ENCODE results near the gene LY6G6C. TPM values are rescaled to one million over a fixed set of nuclear protein-coding genes. Genes with fewer than 3 reads are reported as not detected.
A peak's percentile ranks its signal among the peaks of the same experiment; 100 is the strongest.

The LY6G6C gene
- total and polyA plus RNA-seq, 2 of the 13 experiments (the other 11 are each of a cell fraction or from before 2014, with no cell fraction given) = 0.15 TPM; not detected in 1

GRCh38 chr6:31764198-31764597 lies 42.7 kb upstream of the LY6G6C start (continued):
- TF ChIP-seq ZNF883 (CRISPR knock-in tag; IDR thresholded peaks at IDR 0.05; ENCODE audit: not compliant biosample characterization) (no peak), AGO1 (IDR thresholded peaks at IDR 0.05; ENCODE audit: low read depth, low read length, poor library complexity, severe bottlenecking) (no peak), ATF1 (CRISPR knock-in tag; IDR thresholded peaks at IDR 0.05) (no peak), ZFP41 (CRISPR knock-in tag; IDR thresholded peaks at IDR 0.05; ENCODE audit: borderline replicate concordance) (no peak)

GRCh38 chr6:31763619-31763940 lies 42.0 kb upstream of the LY6G6C start:
- Histone ChIP-seq H3K4me1 (ENCODE audit: insufficient read depth, low read length) (peaks cover 47% of the 10 kb centered on the region), H3K27ac (ENCODE audit: extremely low read length, insufficient read depth, low read length) (no peak overlapping the region), H3K4me2 (ENCODE audit: low read depth, low read length) (no peak overlapping the region), H3K4me3 (replicated peaks in 1 of 3; ENCODE audit: insufficient read depth in 1 of 3, low read depth in 2 of 3, low read length in 3 of 3) (no peak overlapping the region), H4K20me1 (ENCODE audit: insufficient read depth, low read length) (no peaks in the 10 kb centered on the region), H3K9me3 (ENCODE audit: low read length) (no peaks in the 10 kb centered on the region), H3K79me2 (ENCODE audit: insufficient read depth, low read length) (no peaks in the 10 kb centered on the region), H3K36me3 (replicated peaks in 1 of 2; ENCODE audit: control insufficient read depth in 1 of 2, insufficient read depth in 2 of 2, low read length in 2 of 2) (peaks cover 0 to 2% of the 10 kb centered on the region in 2 experiments; a peak in 3 of 5 replicates), H2AFZ (ENCODE audit: low read length) (no peak overlapping the region), H3K9ac (ENCODE audit: insufficient read depth, low read depth, low read length) (no peak overlapping the region), H3K27me3 (ENCODE audit: control insufficient read depth in 1 of 2, insufficient read depth in 2 of 2, low read length in 2 of 2) (no peaks in the 10 kb centered on the region)
- CTCF ChIA-PET (ENCODE audit: low intra/inter-chr PET ratio, low total read pairs) = no interaction called here
- FAIRE-seq = peak; percentile 34
- BruUV-seq (replicated peaks) = no TSS peak
- peak; percentile 68 for DNase-seq (ENCODE audit: low spot score)
- POLR2A ChIA-PET = interaction anchor here (1.0 to 1.6 kb wide), 2 partner anchors 25 to 27 kb away, joined by 3 to 10 read pairs; partner anchors contain the start of gene CLIC1
- in situ Hi-C loops (cut with HindIII; ENCODE audit: extremely low pct_ligation_motif_present, low pct_unique_long_range_greater_than_20kb) (no loop called here), intact Hi-C loops (cut with micrococcal nuclease; ENCODE audit: unreplicated experiment) (no loop called here)
- WGBS (ENCODE audit: low lambda C conversion rate) = 20% methylated on average over 1 of the region's 1 CpG
- ATAC-seq = peak; percentile 10
- no peak for TF ChIP-seq ZFP1 (CRISPR knock-in tag; IDR thresholded peaks at IDR 0.05)
- no peak for TF ChIP-seq FOSL2 (CRISPR knock-in tag; IDR thresholded peaks at IDR 0.05)
- TF ChIP-seq HMGXB4 (CRISPR knock-in tag; IDR thresholded peaks at IDR 0.05; ENCODE audit: borderline replicate concordance in 1 of 2, low read depth in 1 of 2) = 0 out of 4 replicates have a peak, but pooled peaks of 1 of the 2 experiments have one; percentile 39
- TF ChIP-seq TEF (CRISPR knock-in tag; IDR thresholded peaks at IDR 0.05) = no peak
- TF ChIP-seq ZNF569 (CRISPR knock-in tag; IDR thresholded peaks at IDR 0.05; ENCODE audit: borderline replicate concordance) = no peak
- TF ChIP-seq IRF9 (CRISPR knock-in tag; IDR thresholded peaks at IDR 0.05; ENCODE audit: borderline replicate concordance) = peak; percentile 27; the same call in 1 of the 2 replicates
- TF ChIP-seq ZBTB4 (CRISPR knock-in tag; IDR thresholded peaks at IDR 0.05; ENCODE audit: borderline replicate concordance) = no peak
- no peak for TF ChIP-seq PCBP1 (IDR thresholded peaks at IDR 0.05; ENCODE audit: borderline replicate concordance, low read depth, low read length)
- no peak for TF ChIP-seq GZF1 (CRISPR knock-in tag; IDR thresholded peaks at IDR 0.05)
- no peak for TF ChIP-seq ZNF10 (CRISPR knock-in tag; IDR thresholded peaks at IDR 0.05; ENCODE audit: borderline replicate concordance, low read depth)
- no peak for TF ChIP-seq ZNF121 (CRISPR knock-in tag; IDR thresholded peaks at IDR 0.05)
- TF ChIP-seq ZNF329 (CRISPR knock-in tag; IDR thresholded peaks at IDR 0.05; ENCODE audit: low read depth) = no peak
- TF ChIP-seq YEATS4 (CRISPR knock-in tag; IDR thresholded peaks at IDR 0.05; ENCODE audit: borderline replicate concordance) = no peak

Measured in HepG2 (cell line).